ENCODE data around the gene DTL.
A peak's percentile ranks its signal among the peaks of the same experiment; 100 is the strongest.
"Not testable (repeated sequence)": the region's sequence is repeated elsewhere in the genome, so short reads cannot be mapped to it uniquely, and the experiment has no call there.

The DTL gene

GRCh38 chr1:212035123-212035834 is at the start of gene DTL, which contains the start of gene INTS7:
TSS of gene DTL (plus strand) at chr1:212035748. CDS start at chr1:212035891, 143 bp downstream.
TSS of gene INTS7 (minus strand) at chr1:212035557. CDS start at chr1:212035437, 120 bp downstream.
- DNase-seq (ENCODE audit: low spot score), result peak; percentile 99

GRCh38 chr1:211986628-211987254 is 48.8 kb upstream of the DTL start:
- DNase-seq (ENCODE audit: low spot score), result no peak

- no peak for DNase-seq (ENCODE audit: low spot score)
These were observed 43.9 kb upstream of the DTL start for GRCh38 chr1:211991695-211992094.

GRCh38 chr1:211997426-211997825 is 38.1 kb upstream of the DTL start:
- DNase-seq (ENCODE audit: low spot score), result not testable (repeated sequence)

GRCh38 chr1:212002536-212002935 is 33.0 kb upstream of the DTL start:
- no peak for DNase-seq (ENCODE audit: low spot score)

- DNase-seq (ENCODE audit: low spot score), result no peak
These were observed 30.5 kb upstream of the DTL start for GRCh38 chr1:212004895-212005608.

- no peak for DNase-seq (ENCODE audit: low spot score)
These were observed 28.4 kb upstream of the DTL start for GRCh38 chr1:212007178-212007577.

- DNase-seq (ENCODE audit: low spot score), result no peak
These were observed 27.7 kb upstream of the DTL start for GRCh38 chr1:212007886-212008285.

- DNase-seq (ENCODE audit: low spot score), result no peak
These were observed 26.0 kb upstream of the DTL start for GRCh38 chr1:212009561-212009960.

- DNase-seq (ENCODE audit: low spot score), result no peak
These were observed 25.5 kb upstream of the DTL start for GRCh38 chr1:212010004-212010403.

GRCh38 chr1:212012034-212012740 is 23.4 kb upstream of the DTL start:
- DNase-seq (ENCODE audit: low spot score), result peak; percentile 61

GRCh38 chr1:212013672-212014071 is 21.9 kb upstream of the DTL start:
- DNase-seq (ENCODE audit: low spot score), result no peak

- DNase-seq (ENCODE audit: low spot score), result no peak
These were observed 14.6 kb upstream of the DTL start for GRCh38 chr1:212020975-212021374.

GRCh38 chr1:212021563-212021962 is 14.0 kb upstream of the DTL start:
- peak; percentile 15 for DNase-seq (ENCODE audit: low spot score)

GRCh38 chr1:212022908-212023307 is 12.6 kb upstream of the DTL start:
- not testable (repeated sequence) for DNase-seq (ENCODE audit: low spot score)

GRCh38 chr1:212024469-212025149 is 10.9 kb upstream of the DTL start:
- no peak for DNase-seq (ENCODE audit: low spot score)

- not testable (repeated sequence) for DNase-seq (ENCODE audit: low spot score)
These were observed 7.8 kb upstream of the DTL start for GRCh38 chr1:212027727-212028126.

- DNase-seq (ENCODE audit: low spot score), result peak; percentile 79
These were observed 4.5 kb upstream of the DTL start for GRCh38 chr1:212030936-212031528.

- no peak for DNase-seq (ENCODE audit: low spot score)
These were observed 929 bp upstream of the DTL start for GRCh38 chr1:212034516-212035122.

GRCh38 chr1:212035835-212036605 is 472 bp downstream of the DTL start:
- peak; percentile 40 for DNase-seq (ENCODE audit: low spot score)
